Vagina (tissue), 2 donors: Measurements from ENCODE around the gene SLC23A1. TPM values are rescaled to one million over a fixed set of nuclear protein-coding genes. Genes with fewer than 3 reads are reported as not detected.
A peak's percentile ranks its signal among the peaks of the same experiment; 100 is the strongest.

ENCODE experiments used
- DNase-seq, 2 donors: peaks; one replicate each; pipeline ENCODE4 v3.0.0-alpha.2; 2017; ENCODE audit errors: extremely low spot score in 2 of 2
- H3K27ac ChIP-seq: fragments of 200-600 bp; sonication (generic); one replicate; pipeline ENCODE4 v1.5.1; 2019
- H3K27me3 ChIP-seq: fragments of 200-600 bp; sonication (generic); one replicate; pipeline ENCODE4 v1.5.1; 2019
- H3K36me3 ChIP-seq, 2 donors: fragments of 200-600 bp; sonication (generic); one replicate each; pipeline ENCODE4 v1.5.1; 2017 to 2019
- H3K4me1 ChIP-seq: fragments of 200-600 bp; sonication (generic); one replicate; pipeline ENCODE4 v1.5.1; 2019
- H3K4me3 ChIP-seq, 2 donors: fragments of 200-600 bp; sonication (generic); 1 replicate in 1 of 2; 2 replicates in 1 of 2; pipeline ENCODE4 v1.5.1; 2016 to 2019
- H3K9me3 ChIP-seq: fragments of 200-600 bp; sonication (generic); one replicate; pipeline ENCODE4 v1.5.1; 2019
- POLR2A ChIP-seq, 2 donors: fragments of 450-650 bp; IDR thresholded peaks; one replicate each; pipeline ENCODE4 v1.6.1; 2017; ENCODE audit warnings: antibody characterized with exemption in 2 of 2, mild to moderate bottlenecking in 2 of 2, moderate library complexity in 2 of 2
- POLR2AphosphoS5 ChIP-seq, 2 donors: sonication (generic); formaldehyde crosslinking; IDR thresholded peaks; one replicate each; pipeline ENCODE4 v1.9.0; 2017; ENCODE audit warnings: antibody characterized with exemption in 2 of 2, mild to moderate bottlenecking in 2 of 2, low read depth in 1 of 2; ENCODE audit not compliant: insufficient read depth in 1 of 2
- intact Hi-C: fragments of 100-400 bp; cut with DNase I; formaldehyde crosslinking; loops from one replicate; pipeline ENCODE4 v1.15.1; 2023
- total RNA-seq: library from RNA; depleted of rRNA; stranded (reverse); fragments of >200 nt; gene quantifications from one replicate; pipeline ENCODE4 v1.2.3, GENCODE V29; 2016
- TF ChIP-seq, protein P1 (sequence below), 3 experiments: fragments of 450-650 bp in 2 of 3; fragments of 200-600 bp in 1 of 3; sonication (generic) in 1 of 3; IDR thresholded peaks; one replicate each; pipeline ENCODE4 v1.5.1; 2017 to 2019; ENCODE audit warnings: antibody characterized with exemption in 3 of 3, mild to moderate bottlenecking in 2 of 3, moderate library complexity in 2 of 3

The SLC23A1 gene
- total RNA-seq, 1 donor from 2014 or later = not detected

DNA sequence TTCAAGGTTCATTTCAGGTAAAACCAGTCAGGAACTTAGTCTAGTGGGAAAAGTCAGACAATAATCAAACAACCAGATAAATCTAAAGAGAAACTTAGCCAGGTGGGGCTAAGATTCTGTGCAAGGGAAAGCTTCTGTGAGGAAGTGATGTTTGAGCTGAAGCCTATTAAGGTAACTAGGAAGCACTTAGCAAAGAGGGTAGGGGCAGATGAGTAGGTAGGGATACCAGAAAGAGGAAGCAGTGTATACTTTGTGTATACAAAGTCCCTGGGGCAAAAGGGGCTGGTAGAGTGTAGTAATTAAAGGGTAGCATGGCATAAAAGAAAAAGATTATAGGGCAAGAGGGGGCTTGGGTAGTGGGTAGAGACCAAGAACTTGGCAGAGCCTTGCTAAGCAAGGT, 24.4 kb upstream of the SLC23A1 start:
- intact Hi-C loops = no loop called here
- H3K4me3 ChIP-seq = no peak overlapping the region
- H3K9me3 ChIP-seq = no peaks in the 10 kb centered on the region
- no peaks in the 10 kb centered on the region for H3K27me3 ChIP-seq
- peaks cover 26% of the 10 kb centered on the region for H3K4me1 ChIP-seq
- TF ChIP-seq POLR2AphosphoS5 (IDR thresholded peaks at IDR 0.05; ENCODE audit: insufficient read depth in 1 of 2, low read depth in 1 of 2) (no peak), POLR2A (IDR thresholded peaks at IDR 0.05) (no peak)
- TF ChIP-seq, protein P1, sequence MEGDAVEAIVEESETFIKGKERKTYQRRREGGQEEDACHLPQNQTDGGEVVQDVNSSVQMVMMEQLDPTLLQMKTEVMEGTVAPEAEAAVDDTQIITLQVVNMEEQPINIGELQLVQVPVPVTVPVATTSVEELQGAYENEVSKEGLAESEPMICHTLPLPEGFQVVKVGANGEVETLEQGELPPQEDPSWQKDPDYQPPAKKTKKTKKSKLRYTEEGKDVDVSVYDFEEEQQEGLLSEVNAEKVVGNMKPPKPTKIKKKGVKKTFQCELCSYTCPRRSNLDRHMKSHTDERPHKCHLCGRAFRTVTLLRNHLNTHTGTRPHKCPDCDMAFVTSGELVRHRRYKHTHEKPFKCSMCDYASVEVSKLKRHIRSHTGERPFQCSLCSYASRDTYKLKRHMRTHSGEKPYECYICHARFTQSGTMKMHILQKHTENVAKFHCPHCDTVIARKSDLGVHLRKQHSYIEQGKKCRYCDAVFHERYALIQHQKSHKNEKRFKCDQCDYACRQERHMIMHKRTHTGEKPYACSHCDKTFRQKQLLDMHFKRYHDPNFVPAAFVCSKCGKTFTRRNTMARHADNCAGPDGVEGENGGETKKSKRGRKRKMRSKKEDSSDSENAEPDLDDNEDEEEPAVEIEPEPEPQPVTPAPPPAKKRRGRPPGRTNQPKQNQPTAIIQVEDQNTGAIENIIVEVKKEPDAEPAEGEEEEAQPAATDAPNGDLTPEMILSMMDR (IDR thresholded peaks at IDR 0.05) = no peak
- no peak overlapping the region for H3K27ac ChIP-seq
- H3K36me3 ChIP-seq = no peaks in the 10 kb centered on the region
- no peak for DNase-seq

DNA sequence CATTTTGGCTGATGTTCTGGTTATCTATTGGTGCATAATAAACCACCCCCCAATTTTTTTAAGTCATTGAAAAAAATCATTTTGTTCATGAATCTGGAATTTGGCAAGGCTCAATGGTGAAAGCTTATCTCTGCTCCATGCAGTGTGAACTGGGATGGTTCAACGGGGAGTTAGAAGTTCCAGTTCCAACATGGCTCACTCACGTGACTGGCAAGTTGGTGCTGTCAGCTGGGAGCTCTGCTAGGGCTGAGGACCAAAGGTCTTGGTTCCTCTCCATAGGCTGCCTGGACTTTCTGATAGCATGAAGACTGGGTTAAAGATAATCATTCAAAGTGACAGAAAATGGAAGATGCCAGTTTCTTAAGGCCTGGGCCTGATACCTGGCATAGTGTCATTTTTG, 23.9 kb upstream of the SLC23A1 start:
- Histone ChIP-seq H3K36me3 (no peaks in the 10 kb centered on the region), H3K27ac (no peak overlapping the region), H3K27me3 (no peaks in the 10 kb centered on the region), H3K9me3 (no peaks in the 10 kb centered on the region), H3K4me1 (peaks cover 26% of the 10 kb centered on the region), H3K4me3 (no peak overlapping the region)
- no peak for DNase-seq
- intact Hi-C loops = no loop called here
- TF ChIP-seq POLR2AphosphoS5 (IDR thresholded peaks at IDR 0.05; ENCODE audit: insufficient read depth in 1 of 2, low read depth in 1 of 2) = no peak
- TF ChIP-seq POLR2A (IDR thresholded peaks at IDR 0.05) = no peak
- TF ChIP-seq, protein P1 (IDR thresholded peaks at IDR 0.05) = no peak

DNA sequence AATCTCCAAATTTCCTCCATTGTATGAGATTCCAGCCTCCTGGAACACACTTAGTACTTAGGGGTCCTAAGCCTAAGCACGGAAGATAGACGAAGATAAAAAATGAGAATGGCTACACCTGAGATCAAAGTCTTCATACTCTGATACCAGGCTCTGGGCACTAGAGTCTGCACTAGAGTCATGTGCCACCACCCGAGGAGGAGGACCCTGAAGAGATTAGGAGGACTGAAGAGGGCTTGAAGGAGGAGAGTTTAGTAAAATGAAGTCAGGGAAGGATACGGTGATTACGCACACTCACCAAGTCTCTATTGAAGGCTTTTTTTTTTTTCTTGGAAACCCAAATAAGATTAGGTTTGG, 21.4 kb upstream of the SLC23A1 start:
- Histone ChIP-seq H3K9me3 (no peaks in the 10 kb centered on the region), H3K4me3 (peak overlapping the region in 1 of 2 donors; percentile 40), H3K36me3 (no peaks in the 10 kb centered on the region), H3K27ac (peak overlapping the region; percentile 82), H3K27me3 (no peaks in the 10 kb centered on the region), H3K4me1 (peaks cover 16% of the 10 kb centered on the region)
- no peak for DNase-seq
- intact Hi-C loops = no loop called here
- no peak for TF ChIP-seq POLR2AphosphoS5 (IDR thresholded peaks at IDR 0.05; ENCODE audit: insufficient read depth in 1 of 2, low read depth in 1 of 2)
- no peak for TF ChIP-seq POLR2A (IDR thresholded peaks at IDR 0.05)
- TF ChIP-seq, protein P1 (IDR thresholded peaks at IDR 0.05) = no peak

DNA sequence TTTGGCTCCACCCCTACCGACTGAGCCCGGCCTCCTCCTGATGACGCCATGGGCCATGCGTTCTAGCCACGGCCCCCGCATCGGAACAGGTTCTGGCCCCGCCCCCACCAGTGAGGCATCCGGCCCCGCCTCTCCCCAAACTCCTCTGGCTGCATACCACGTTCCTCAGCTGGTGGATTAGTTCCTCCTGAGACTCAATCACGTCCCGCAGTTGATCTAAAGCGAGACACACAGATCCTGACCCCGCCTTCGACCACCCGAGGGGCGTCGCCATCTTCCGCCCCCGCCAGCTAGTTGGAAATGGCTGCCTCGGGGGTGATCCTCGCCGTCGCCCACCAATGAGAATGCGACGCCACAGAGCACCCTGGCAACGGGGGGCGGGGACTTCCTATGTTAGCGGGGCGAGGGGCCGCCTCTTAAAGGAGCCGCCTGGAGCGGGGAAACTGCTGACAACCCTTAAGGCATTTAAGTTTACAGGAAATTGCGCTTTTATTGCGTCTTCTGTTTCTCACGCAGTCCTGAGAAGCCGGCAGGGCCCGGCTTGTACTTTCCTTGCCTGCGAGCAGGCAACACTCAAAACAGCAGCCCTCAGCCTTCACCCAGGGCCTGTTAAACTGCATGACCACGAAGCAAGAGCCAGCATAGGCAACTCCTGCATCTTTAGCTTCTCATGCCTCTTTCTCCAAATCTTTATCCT, 20.8 kb upstream of the SLC23A1 start, which contains the start of gene SPATA24:
Gene SPATA24 (minus strand): TSS at position 303 of the 697 bp plus-strand sequence. CDS start 29 bp downstream, at position 274.
- peaks cover 16% of the 10 kb centered on the region for H3K4me1 ChIP-seq
- H3K27me3 ChIP-seq = no peaks in the 10 kb centered on the region
- H3K4me3 ChIP-seq = peak within 1 kb of the TSS; percentile 40 to 50
- H3K27ac ChIP-seq = peak within 1 kb of the TSS; percentile 82
- intact Hi-C loops = no loop called here
- TF ChIP-seq, protein P1 (IDR thresholded peaks at IDR 0.05) = no peak
- TF ChIP-seq POLR2AphosphoS5 (IDR thresholded peaks at IDR 0.05; ENCODE audit: insufficient read depth in 1 of 2, low read depth in 1 of 2) (peak; percentile 90), POLR2A (IDR thresholded peaks at IDR 0.05) (peak in 1 of 2 donors; percentile 8)
- H3K9me3 ChIP-seq = no peaks in the 10 kb centered on the region
- DNase-seq = peak in 1 of 2 donors; percentile 97
- H3K36me3 ChIP-seq = no peaks in the 10 kb centered on the region

DNA sequence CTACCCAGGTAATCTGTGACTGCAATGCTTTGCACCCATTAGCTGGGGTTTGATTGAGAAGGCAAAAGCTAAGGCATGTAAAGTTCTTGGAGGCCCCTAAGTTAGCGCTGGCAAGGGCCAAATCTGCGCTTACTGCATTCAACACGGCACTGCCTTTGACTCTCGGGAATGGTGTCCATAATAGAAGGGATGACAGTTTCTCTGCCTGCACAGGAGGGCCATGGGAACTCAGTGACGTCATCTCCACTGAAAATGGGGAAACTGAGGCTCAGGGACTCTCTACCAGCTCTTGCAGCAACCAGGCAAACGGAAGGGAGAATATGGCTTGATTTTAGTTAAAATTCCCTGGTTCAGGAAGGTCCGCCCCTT, 20.3 kb upstream of the SLC23A1 start:
- no peak for TF ChIP-seq POLR2A (IDR thresholded peaks at IDR 0.05)
- TF ChIP-seq, protein P1 (IDR thresholded peaks at IDR 0.05) = no peak
- TF ChIP-seq POLR2AphosphoS5 (IDR thresholded peaks at IDR 0.05; ENCODE audit: insufficient read depth in 1 of 2, low read depth in 1 of 2) = no peak
- peak overlapping the region; percentile 40 to 50 for H3K4me3 ChIP-seq

More for the DNA sequence above, 20.3 kb upstream of the SLC23A1 start:
- intact Hi-C loops = no loop called here
- Histone ChIP-seq H3K9me3 (no peaks in the 10 kb centered on the region), H3K36me3 (no peaks in the 10 kb centered on the region), H3K4me1 (peaks cover 16% of the 10 kb centered on the region), H3K27me3 (no peaks in the 10 kb centered on the region), H3K27ac (peak overlapping the region; percentile 82)
- no peak for DNase-seq
